ENCODE measurements around the gene RIPK1.

Gene RIPK1

GRCh38 chr6:3139090-3139903 is 71.0 kb downstream of the RIPK1 start:
- TF ChIP-seq, protein P1, sequence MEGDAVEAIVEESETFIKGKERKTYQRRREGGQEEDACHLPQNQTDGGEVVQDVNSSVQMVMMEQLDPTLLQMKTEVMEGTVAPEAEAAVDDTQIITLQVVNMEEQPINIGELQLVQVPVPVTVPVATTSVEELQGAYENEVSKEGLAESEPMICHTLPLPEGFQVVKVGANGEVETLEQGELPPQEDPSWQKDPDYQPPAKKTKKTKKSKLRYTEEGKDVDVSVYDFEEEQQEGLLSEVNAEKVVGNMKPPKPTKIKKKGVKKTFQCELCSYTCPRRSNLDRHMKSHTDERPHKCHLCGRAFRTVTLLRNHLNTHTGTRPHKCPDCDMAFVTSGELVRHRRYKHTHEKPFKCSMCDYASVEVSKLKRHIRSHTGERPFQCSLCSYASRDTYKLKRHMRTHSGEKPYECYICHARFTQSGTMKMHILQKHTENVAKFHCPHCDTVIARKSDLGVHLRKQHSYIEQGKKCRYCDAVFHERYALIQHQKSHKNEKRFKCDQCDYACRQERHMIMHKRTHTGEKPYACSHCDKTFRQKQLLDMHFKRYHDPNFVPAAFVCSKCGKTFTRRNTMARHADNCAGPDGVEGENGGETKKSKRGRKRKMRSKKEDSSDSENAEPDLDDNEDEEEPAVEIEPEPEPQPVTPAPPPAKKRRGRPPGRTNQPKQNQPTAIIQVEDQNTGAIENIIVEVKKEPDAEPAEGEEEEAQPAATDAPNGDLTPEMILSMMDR (IDR thresholded peaks at IDR 0.05) = no peak
- no peak overlapping the region for H3K27ac ChIP-seq
- H3K4me1 ChIP-seq = no peaks in the 10 kb centered on the region
- peaks cover 36 to 73% (median 48%) of the 10 kb centered on the region in 3 donors for H3K36me3 ChIP-seq
- no peaks in the 10 kb centered on the region for H3K27me3 ChIP-seq
- intact Hi-C loops (cut with DNase I; ENCODE audit: low total_unique reads) = no loop called here
- H3K9me3 ChIP-seq = no peaks in the 10 kb centered on the region
- DNase-seq = peak; percentile 64 to 77
- no peak overlapping the region for H3K4me3 ChIP-seq

GRCh38 chr6:3140201-3140600 is 71.9 kb downstream of the RIPK1 start:
- intact Hi-C loops (cut with DNase I; ENCODE audit: low total_unique reads) = no loop called here
- Histone ChIP-seq H3K27ac (no peak overlapping the region), H3K4me1 (no peaks in the 10 kb centered on the region), H3K27me3 (no peaks in the 10 kb centered on the region), H3K4me3 (no peak overlapping the region), H3K36me3 (peaks cover 36 to 78% (median 52%) of the 10 kb centered on the region in 3 donors), H3K9me3 (no peaks in the 10 kb centered on the region)
- no peak for DNase-seq
- TF ChIP-seq, protein P1 (IDR thresholded peaks at IDR 0.05) = no peak

- intact Hi-C loops (cut with DNase I; ENCODE audit: low total_unique reads) = no loop called here
- DNase-seq = no peak
- no peaks in the 10 kb centered on the region for H3K4me1 ChIP-seq
- H3K36me3 ChIP-seq = peaks cover 34 to 63% (median 47%) of the 10 kb centered on the region in 3 donors
- TF ChIP-seq, protein P1 (IDR thresholded peaks at IDR 0.05) = no peak
- no peaks in the 10 kb centered on the region for H3K27me3 ChIP-seq
- H3K4me3 ChIP-seq = no peak overlapping the region
- no peaks in the 10 kb centered on the region for H3K9me3 ChIP-seq
- no peak overlapping the region for H3K27ac ChIP-seq
These were observed 74.2 kb downstream of the RIPK1 start for GRCh38 chr6:3142536-3142935.

- no peak for DNase-seq
- no peak overlapping the region for H3K4me3 ChIP-seq
- H3K27ac ChIP-seq = no peak overlapping the region
- no peaks in the 10 kb centered on the region for H3K4me1 ChIP-seq
- no peaks in the 10 kb centered on the region for H3K27me3 ChIP-seq
- no peaks in the 10 kb centered on the region for H3K9me3 ChIP-seq
- TF ChIP-seq, protein P1 (IDR thresholded peaks at IDR 0.05) = no peak
- intact Hi-C loops (cut with DNase I; ENCODE audit: low total_unique reads) = no loop called here
- peaks cover 29 to 64% (median 47%) of the 10 kb centered on the region in 3 donors for H3K36me3 ChIP-seq
These were observed 74.9 kb downstream of the RIPK1 start for GRCh38 chr6:3143158-3143557.

GRCh38 chr6:3144571-3144970 is 76.3 kb downstream of the RIPK1 start:
- Histone ChIP-seq H3K27ac (no peak overlapping the region), H3K36me3 (peaks cover 16 to 63% (median 47%) of the 10 kb centered on the region in 3 donors), H3K9me3 (no peaks in the 10 kb centered on the region), H3K4me3 (no peak overlapping the region), H3K27me3 (no peaks in the 10 kb centered on the region), H3K4me1 (no peaks in the 10 kb centered on the region)
- TF ChIP-seq, protein P1 (IDR thresholded peaks at IDR 0.05) = no peak
- intact Hi-C loops (cut with DNase I; ENCODE audit: low total_unique reads) = no loop called here
- no peak for DNase-seq

All from tibial artery (tissue), 4 donors.